ENCODE data around the gene CASR.
"Not testable (repeated sequence)": the region's sequence is repeated elsewhere in the genome, so short reads cannot be mapped to it uniquely, and the experiment has no call there.

The CASR gene, protein sequence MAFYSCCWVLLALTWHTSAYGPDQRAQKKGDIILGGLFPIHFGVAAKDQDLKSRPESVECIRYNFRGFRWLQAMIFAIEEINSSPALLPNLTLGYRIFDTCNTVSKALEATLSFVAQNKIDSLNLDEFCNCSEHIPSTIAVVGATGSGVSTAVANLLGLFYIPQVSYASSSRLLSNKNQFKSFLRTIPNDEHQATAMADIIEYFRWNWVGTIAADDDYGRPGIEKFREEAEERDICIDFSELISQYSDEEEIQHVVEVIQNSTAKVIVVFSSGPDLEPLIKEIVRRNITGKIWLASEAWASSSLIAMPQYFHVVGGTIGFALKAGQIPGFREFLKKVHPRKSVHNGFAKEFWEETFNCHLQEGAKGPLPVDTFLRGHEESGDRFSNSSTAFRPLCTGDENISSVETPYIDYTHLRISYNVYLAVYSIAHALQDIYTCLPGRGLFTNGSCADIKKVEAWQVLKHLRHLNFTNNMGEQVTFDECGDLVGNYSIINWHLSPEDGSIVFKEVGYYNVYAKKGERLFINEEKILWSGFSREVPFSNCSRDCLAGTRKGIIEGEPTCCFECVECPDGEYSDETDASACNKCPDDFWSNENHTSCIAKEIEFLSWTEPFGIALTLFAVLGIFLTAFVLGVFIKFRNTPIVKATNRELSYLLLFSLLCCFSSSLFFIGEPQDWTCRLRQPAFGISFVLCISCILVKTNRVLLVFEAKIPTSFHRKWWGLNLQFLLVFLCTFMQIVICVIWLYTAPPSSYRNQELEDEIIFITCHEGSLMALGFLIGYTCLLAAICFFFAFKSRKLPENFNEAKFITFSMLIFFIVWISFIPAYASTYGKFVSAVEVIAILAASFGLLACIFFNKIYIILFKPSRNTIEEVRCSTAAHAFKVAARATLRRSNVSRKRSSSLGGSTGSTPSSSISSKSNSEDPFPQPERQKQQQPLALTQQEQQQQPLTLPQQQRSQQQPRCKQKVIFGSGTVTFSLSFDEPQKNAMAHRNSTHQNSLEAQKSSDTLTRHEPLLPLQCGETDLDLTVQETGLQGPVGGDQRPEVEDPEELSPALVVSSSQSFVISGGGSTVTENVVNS

DNA sequence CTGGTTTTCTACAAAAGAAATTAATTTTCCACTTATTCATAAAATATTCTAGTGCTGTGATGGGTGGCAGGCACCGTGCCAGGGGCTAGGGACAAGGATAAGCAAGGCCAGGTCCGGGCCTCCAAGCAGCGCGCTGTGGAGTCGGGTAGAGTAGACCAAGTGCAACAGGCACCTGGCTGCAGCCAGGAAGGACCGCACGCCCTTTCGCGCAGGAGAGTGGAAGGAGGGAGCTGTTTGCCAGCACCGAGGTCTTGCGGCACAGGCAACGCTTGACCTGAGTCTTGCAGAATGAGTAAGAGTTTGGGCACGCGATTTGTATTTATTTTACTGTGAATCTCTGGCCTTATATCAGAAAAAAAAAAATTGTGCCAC lies at the start of gene CASR:
TSS of gene CASR (plus strand) at position 148 of the 372 bp plus-strand sequence. CDS start 70,522 bp downstream, outside the sequence.
- DNase-seq, result no peak

- DNase-seq, result peak; percentile 14
These were observed 37.0 kb upstream of the CASR start for GRCh38 chr3:122146466-122146865.

GRCh38 chr3:122148941-122149627 lies 34.4 kb upstream of the CASR start:
- DNase-seq, result no peak

GRCh38 chr3:122151480-122151879 lies 32.0 kb upstream of the CASR start:
- DNase-seq, result no peak

- DNase-seq, result not testable (repeated sequence)
These were observed 18.5 kb upstream of the CASR start for GRCh38 chr3:122164983-122165382.

- DNase-seq, result peak; percentile 8
These were observed 15.8 kb upstream of the CASR start for GRCh38 chr3:122167630-122168029.

DNA sequence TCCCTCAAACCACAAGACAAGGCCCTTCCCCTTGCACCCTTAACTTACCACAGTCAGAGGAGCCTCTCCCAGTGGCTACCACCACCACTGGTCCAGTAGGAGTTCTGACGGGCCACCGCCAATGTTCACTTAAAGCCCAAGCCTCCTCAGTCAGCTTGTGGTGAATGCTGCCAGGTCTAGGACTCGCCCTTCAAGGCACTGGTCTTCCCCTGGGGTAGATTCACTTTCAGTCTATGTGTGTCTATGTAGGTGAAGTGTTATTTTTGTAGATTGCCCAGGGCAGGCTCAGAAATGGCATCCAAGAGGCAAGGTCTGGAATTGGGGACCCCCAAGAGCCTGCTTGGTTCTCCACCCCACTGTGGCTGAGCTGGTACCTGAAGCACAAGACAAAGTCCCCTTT lies 15.4 kb upstream of the CASR start:
- no peak for DNase-seq

DNA sequence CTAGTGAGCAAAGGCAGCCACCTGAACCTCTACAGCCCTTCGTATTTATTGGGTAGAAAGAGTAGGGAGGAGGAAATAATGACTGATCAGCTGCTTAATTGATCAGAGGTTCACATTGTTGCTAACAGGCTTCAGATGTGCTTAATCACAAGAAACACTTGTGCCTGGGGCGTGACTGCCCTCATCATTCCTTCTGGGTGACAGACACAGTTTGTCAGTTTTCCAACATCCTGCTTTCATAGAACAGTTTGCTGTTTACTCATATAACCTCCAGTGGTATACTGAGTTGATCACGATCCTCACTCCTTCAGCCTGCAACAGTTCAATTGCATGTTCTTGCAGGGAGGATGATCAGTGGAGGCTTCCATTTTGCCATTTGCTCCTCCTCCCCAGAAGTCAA lies 13.6 kb upstream of the CASR start:
- no peak for DNase-seq

GRCh38 chr3:122171361-122171760 lies 12.1 kb upstream of the CASR start:
- peak; percentile 17 for DNase-seq

DNA sequence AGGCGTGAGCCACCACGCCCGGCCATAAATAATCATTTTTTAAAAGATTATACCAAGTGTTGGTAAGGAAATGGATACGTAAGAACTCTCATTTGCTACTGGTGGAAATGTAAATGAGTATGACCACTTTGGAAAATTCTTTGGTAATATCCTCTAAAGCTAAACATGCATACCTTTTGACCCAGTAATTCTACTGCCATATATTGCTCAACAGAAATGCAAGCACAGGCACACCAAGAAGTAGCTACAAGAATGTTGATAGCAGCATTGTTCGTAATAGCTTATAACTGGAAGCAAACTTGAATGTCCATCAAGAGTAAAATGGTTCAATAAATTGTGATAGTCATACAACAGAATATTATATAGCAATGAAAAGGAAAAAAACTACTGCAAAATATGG lies 4.8 kb upstream of the CASR start:
- DNase-seq, result no peak

- DNase-seq, result no peak
These were observed 574 bp downstream of the CASR start for GRCh38 chr3:122183893-122184590.

- DNase-seq, result no peak
These were observed 1.1 kb downstream of the CASR start for GRCh38 chr3:122184591-122184929.

- no peak for DNase-seq
These were observed 2.9 kb downstream of the CASR start for GRCh38 chr3:122186372-122186771.

- no peak for DNase-seq
These were observed 5.3 kb downstream of the CASR start for GRCh38 chr3:122188737-122189136.

DNA sequence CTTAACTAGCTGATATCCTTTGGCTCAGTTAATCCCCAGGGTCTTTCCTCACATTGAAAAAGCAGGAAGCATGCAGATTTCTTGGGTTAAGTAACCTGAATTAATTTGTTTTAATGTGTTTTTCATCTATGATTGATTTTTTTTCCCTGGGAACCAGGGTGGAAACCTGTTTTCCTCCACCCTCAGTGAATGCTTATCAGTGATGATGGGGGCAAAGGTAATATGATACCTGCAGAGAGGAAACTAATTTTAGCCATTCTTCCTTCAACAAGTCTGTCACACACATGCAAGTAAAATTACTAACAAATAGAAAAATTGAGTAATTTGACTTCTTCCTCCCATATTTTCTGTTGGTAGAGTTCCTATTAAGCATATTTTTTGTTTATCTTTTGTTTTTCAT lies 5.9 kb downstream of the CASR start:
- no peak for DNase-seq

GRCh38 chr3:122190525-122190924 lies 7.1 kb downstream of the CASR start:
- DNase-seq, result no peak

GRCh38 chr3:122198966-122199365 lies 15.5 kb downstream of the CASR start:
- no peak for DNase-seq

DNA sequence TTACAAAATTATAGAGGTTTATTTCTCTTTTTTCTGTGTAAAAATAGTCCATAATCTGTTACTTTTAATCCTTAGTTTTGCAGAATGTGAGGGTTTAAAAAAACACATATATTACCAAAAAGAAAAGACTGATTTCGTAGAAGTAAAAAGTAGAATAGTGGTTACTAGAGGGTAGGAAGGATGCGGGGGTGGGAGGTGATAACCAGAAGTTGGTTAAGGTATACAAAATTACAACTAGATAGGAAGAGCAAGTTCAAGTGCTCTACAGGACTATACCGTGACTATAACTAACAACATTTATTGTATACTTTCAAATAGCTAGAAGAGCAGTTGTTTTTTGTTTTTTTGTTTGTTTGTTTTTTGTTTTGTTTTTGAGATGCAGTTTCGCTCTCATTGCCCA lies 16.1 kb downstream of the CASR start:
- no peak for DNase-seq

GRCh38 chr3:122200661-122201060 lies 17.2 kb downstream of the CASR start:
- no peak for DNase-seq

DNA sequence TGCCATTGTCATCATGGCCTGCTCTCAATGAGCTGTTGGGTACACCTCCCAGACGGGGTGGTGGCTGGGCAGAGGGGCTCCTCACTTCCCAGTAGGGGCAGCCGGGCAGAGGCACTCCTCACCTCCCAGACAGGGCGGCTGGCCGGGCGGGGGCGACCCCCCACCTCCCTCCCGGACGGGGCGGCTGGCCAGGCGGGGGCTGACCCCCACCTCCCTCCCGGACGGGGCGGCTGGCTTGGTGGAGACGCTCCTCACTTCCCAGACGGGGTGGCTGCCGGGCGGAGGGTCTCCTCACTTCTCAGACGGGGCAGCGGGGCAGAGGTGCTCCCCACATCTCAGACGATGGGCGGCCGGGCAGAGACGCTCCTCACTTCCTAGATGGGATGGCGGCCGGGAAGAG lies 18.0 kb downstream of the CASR start:
- not testable (repeated sequence) for DNase-seq

- DNase-seq, result no peak
These were observed 25.1 kb downstream of the CASR start for GRCh38 chr3:122208579-122208978.

DNA sequence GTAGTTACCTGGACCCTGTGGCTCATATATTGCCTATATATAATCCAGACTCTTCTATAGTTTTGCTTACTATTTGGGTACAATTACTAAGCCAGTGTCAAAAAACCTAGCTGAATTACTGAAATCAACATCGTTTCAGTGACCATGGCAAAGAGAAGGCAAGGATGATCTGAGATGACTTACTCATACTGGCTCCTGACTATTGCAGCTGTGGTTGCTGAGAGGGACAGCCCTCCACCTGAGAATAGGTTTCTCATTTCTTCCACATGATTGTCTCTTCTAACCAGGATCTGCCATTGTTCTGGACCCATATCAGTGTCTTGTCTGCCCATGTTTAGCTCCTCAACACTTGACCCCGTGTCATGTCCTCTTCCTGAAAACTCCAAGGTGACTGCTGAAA lies 30.2 kb downstream of the CASR start:
- DNase-seq, result no peak

GRCh38 chr3:122214711-122215110 lies 31.2 kb downstream of the CASR start:
- no peak for DNase-seq

All from MV-4-11 (cell line).